Vagina (tissue), 2 donors: ENCODE measurements around the gene LY6G6D. TPM values are rescaled to one million over a fixed set of nuclear protein-coding genes. Genes with fewer than 3 reads are reported as not detected.

Experiments used
- DNase-seq, 2 donors: peaks; one replicate each; pipeline ENCODE4 v3.0.0-alpha.2; 2017; ENCODE audit errors: extremely low spot score in 2 of 2
- H3K27ac ChIP-seq: fragments of 200-600 bp; sonication (generic); one replicate; pipeline ENCODE4 v1.5.1; 2019
- H3K27me3 ChIP-seq: fragments of 200-600 bp; sonication (generic); one replicate; pipeline ENCODE4 v1.5.1; 2019
- H3K36me3 ChIP-seq, 2 donors: fragments of 200-600 bp; sonication (generic); one replicate each; pipeline ENCODE4 v1.5.1; 2017 to 2019
- H3K4me1 ChIP-seq: fragments of 200-600 bp; sonication (generic); one replicate; pipeline ENCODE4 v1.5.1; 2019
- H3K4me3 ChIP-seq, 2 donors: fragments of 200-600 bp; sonication (generic); 1 replicate in 1 of 2; 2 replicates in 1 of 2; pipeline ENCODE4 v1.5.1; 2016 to 2019
- H3K9me3 ChIP-seq: fragments of 200-600 bp; sonication (generic); one replicate; pipeline ENCODE4 v1.5.1; 2019
- POLR2A ChIP-seq, 2 donors: fragments of 450-650 bp; IDR thresholded peaks; one replicate each; pipeline ENCODE4 v1.6.1; 2017; ENCODE audit warnings: antibody characterized with exemption in 2 of 2, mild to moderate bottlenecking in 2 of 2, moderate library complexity in 2 of 2
- POLR2AphosphoS5 ChIP-seq, 2 donors: sonication (generic); formaldehyde crosslinking; IDR thresholded peaks; one replicate each; pipeline ENCODE4 v1.9.0; 2017; ENCODE audit warnings: antibody characterized with exemption in 2 of 2, mild to moderate bottlenecking in 2 of 2, low read depth in 1 of 2; ENCODE audit not compliant: insufficient read depth in 1 of 2
- intact Hi-C: fragments of 100-400 bp; cut with DNase I; formaldehyde crosslinking; loops from one replicate; pipeline ENCODE4 v1.15.1; 2023
- total RNA-seq: library from RNA; depleted of rRNA; stranded (reverse); fragments of >200 nt; gene quantifications from one replicate; pipeline ENCODE4 v1.2.3, GENCODE V29; 2016
- TF ChIP-seq, protein P1 (sequence below), 3 experiments: fragments of 450-650 bp in 2 of 3; fragments of 200-600 bp in 1 of 3; sonication (generic) in 1 of 3; IDR thresholded peaks; one replicate each; pipeline ENCODE4 v1.5.1; 2017 to 2019; ENCODE audit warnings: antibody characterized with exemption in 3 of 3, mild to moderate bottlenecking in 2 of 3, moderate library complexity in 2 of 3

Gene LY6G6D
- total RNA-seq, 1 donor from 2014 or later: not detected

DNA sequence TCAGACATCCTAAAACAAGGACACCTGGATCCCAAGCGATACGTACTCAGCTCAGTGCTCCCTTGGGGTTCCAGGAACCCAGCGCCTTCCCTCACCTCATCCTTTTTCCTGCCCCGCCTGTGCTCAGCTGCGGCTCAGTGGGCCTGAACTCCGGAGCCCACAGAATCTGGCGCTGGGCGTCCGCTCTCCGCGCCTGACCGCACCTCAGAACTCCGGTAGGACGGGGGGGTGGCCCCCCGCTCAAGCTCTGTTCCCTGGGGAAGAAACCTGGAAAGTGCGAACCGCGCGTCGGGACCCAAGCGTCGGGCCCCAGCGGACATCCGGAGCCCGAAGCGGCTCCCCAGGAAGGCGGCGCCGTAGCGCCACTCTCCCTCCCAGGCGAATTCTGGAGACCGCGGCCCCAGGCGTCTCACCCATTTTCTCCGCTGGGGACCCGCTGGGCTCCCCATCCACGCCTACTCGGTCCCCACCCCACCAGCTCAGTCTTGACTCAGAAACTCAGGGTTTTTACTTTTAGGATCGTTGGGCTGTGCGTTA is 33.9 kb upstream of the LY6G6D start:
- H3K27me3 ChIP-seq: no peaks in the 10 kb centered on the region
- peak overlapping the region; percentile 92 for H3K27ac ChIP-seq
- DNase-seq: no peak
- intact Hi-C loops: loop anchor here (5.0 to 10.0 kb wide), 2 partner anchors 54 to 151 kb away; partner anchors contain the start of gene CLIC1
- H3K4me3 ChIP-seq: peak overlapping the region; percentile 55 to 59
- H3K36me3 ChIP-seq: no peaks in the 10 kb centered on the region
- no peaks in the 10 kb centered on the region for H3K9me3 ChIP-seq
- H3K4me1 ChIP-seq: peaks cover 25% of the 10 kb centered on the region
- TF ChIP-seq POLR2A (IDR thresholded peaks at IDR 0.05) (no peak), POLR2AphosphoS5 (IDR thresholded peaks at IDR 0.05; ENCODE audit: insufficient read depth in 1 of 2, low read depth in 1 of 2) (peak; percentile 4 to 59)
- TF ChIP-seq, protein P1, sequence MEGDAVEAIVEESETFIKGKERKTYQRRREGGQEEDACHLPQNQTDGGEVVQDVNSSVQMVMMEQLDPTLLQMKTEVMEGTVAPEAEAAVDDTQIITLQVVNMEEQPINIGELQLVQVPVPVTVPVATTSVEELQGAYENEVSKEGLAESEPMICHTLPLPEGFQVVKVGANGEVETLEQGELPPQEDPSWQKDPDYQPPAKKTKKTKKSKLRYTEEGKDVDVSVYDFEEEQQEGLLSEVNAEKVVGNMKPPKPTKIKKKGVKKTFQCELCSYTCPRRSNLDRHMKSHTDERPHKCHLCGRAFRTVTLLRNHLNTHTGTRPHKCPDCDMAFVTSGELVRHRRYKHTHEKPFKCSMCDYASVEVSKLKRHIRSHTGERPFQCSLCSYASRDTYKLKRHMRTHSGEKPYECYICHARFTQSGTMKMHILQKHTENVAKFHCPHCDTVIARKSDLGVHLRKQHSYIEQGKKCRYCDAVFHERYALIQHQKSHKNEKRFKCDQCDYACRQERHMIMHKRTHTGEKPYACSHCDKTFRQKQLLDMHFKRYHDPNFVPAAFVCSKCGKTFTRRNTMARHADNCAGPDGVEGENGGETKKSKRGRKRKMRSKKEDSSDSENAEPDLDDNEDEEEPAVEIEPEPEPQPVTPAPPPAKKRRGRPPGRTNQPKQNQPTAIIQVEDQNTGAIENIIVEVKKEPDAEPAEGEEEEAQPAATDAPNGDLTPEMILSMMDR (IDR thresholded peaks at IDR 0.05): peak in 1 of 3 experiments; percentile 12

DNA sequence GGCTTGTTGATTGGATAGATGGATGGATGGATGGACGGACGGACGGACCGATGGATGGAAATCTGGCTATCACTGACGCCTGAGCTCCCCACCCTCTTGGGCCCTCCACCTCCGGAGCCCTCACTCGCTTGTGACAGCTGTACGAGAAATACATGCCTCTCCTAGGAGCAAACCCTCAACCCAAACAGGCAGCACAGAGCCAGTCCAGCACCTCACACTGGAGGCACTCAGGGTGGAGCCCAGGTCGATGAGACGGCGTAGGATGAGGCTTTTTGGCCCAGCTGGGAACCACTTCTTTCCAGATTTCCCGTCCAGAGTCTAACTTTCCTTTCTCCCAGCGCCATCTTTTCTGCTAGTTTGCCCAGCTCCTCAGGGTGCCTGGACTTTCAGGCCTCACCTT is 31.6 kb upstream of the LY6G6D start:
- Histone ChIP-seq H3K36me3 (peaks cover 0 to 21% of the 10 kb centered on the region in 2 donors), H3K9me3 (no peaks in the 10 kb centered on the region), H3K27me3 (no peaks in the 10 kb centered on the region), H3K4me3 (no peak overlapping the region), H3K4me1 (peaks cover 25% of the 10 kb centered on the region), H3K27ac (no peak overlapping the region)
- intact Hi-C loops: loop anchor here (5.0 to 10.0 kb wide), 2 partner anchors 51 to 149 kb away; partner anchors contain the start of gene CLIC1
- TF ChIP-seq, protein P1 (IDR thresholded peaks at IDR 0.05): no peak
- TF ChIP-seq POLR2A (IDR thresholded peaks at IDR 0.05) (no peak), POLR2AphosphoS5 (IDR thresholded peaks at IDR 0.05; ENCODE audit: insufficient read depth in 1 of 2, low read depth in 1 of 2) (no peak)
- no peak for DNase-seq

DNA sequence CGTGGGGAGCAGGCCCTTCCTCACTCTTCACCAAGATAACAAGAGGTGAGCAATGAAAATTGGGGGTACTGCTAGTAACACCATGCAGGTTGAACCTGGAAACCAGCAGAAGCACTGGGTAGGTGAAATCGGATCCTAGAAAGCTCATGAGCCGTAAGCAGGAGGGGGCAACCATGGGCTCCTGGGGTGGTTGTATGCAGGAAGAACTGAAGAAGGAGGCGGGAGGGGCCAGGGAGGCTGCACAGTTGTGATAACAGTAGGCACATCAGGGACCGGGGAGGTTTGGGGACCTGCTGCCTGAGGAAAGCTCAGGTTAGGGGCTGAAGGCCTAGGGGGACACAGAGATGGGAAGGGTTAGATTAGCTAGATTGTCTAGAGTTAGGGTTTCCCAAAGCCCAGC is 28.7 kb upstream of the LY6G6D start:
- H3K4me3 ChIP-seq: no peak overlapping the region
- intact Hi-C loops: loop anchor here (10.0 kb wide), 1 partner anchor 48 kb away; the partner anchor contains the start of gene CLIC1

DNA sequence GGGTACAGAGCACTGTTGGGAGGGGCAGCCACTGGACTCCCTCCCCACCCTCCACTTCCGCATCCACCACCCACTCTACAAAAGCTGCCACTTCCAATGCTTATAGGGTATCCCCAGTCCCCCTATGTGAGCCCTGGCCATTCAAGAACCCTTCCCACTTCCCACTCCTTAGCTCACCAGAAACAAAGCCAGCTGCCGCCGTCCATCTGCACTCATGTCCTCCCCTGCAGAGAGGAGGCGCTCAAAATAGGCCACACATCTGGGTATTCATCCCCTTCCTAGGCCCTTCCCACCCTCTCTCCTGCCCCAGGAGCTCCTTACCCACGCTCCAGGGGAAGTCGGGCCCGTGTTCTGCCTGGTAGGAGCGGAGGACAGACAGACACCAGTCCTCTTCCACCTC is 27.8 kb upstream of the LY6G6D start:
- no peak for DNase-seq
- no peaks in the 10 kb centered on the region for H3K9me3 ChIP-seq
- peaks cover 9% of the 10 kb centered on the region for H3K4me1 ChIP-seq
- intact Hi-C loops: loop anchor here (10.0 kb wide), 1 partner anchor 47 kb away; the partner anchor contains the start of gene CLIC1
- peaks cover 0 to 56% of the 10 kb centered on the region in 2 donors for H3K36me3 ChIP-seq
- no peaks in the 10 kb centered on the region for H3K27me3 ChIP-seq
- no peak overlapping the region for H3K27ac ChIP-seq
- TF ChIP-seq POLR2AphosphoS5 (IDR thresholded peaks at IDR 0.05; ENCODE audit: insufficient read depth in 1 of 2, low read depth in 1 of 2): no peak
- TF ChIP-seq, protein P1 (IDR thresholded peaks at IDR 0.05): no peak
- no peak for TF ChIP-seq POLR2A (IDR thresholded peaks at IDR 0.05)
- no peak overlapping the region for H3K4me3 ChIP-seq

More for the DNA sequence above, 28.7 kb upstream of the LY6G6D start:
- Histone ChIP-seq H3K4me1 (peaks cover 14% of the 10 kb centered on the region), H3K36me3 (peaks cover 0 to 48% of the 10 kb centered on the region in 2 donors), H3K9me3 (no peaks in the 10 kb centered on the region), H3K27me3 (no peaks in the 10 kb centered on the region), H3K27ac (no peak overlapping the region)
- DNase-seq: no peak
- TF ChIP-seq POLR2AphosphoS5 (IDR thresholded peaks at IDR 0.05; ENCODE audit: insufficient read depth in 1 of 2, low read depth in 1 of 2) (no peak), POLR2A (IDR thresholded peaks at IDR 0.05) (no peak)
- TF ChIP-seq, protein P1 (IDR thresholded peaks at IDR 0.05): no peak
